GM23338 (cell line): ENCODE data around the gene C2orf68.

Source experiments
- CREB1 ChIP-seq: fragments of 250-450 bp; sonication (Bioruptor Pico); IDR thresholded peaks from 2 replicates; pipeline ENCODE4 v1.5.0; 2020; ENCODE audit warnings: low read depth, mild to moderate bottlenecking, moderate library complexity
- EZH2 ChIP-seq: fragments of 200-600 bp; sonication (generic); IDR thresholded peaks from one replicate; pipeline ENCODE4 v1.8.0; 2017; ENCODE audit warnings: antibody characterized with exemption, mild to moderate bottlenecking, low read depth; ENCODE audit not compliant: unreplicated experiment
- EZH2phosphoT487 ChIP-seq: fragments of 200-600 bp; sonication (generic); IDR thresholded peaks from one replicate; pipeline ENCODE4 v1.8.1; 2018; ENCODE audit warnings: antibody characterized with exemption; ENCODE audit not compliant: unreplicated experiment
- JUNB ChIP-seq: IDR thresholded peaks from one replicate; pipeline ENCODE4 v1.6.1; 2016; ENCODE audit warnings: antibody characterized with exemption; ENCODE audit not compliant: unreplicated experiment
- NANOG ChIP-seq: IDR thresholded peaks from 2 replicates; pipeline ENCODE4 v1.6.1; 2016; ENCODE audit warnings: antibody characterized with exemption, borderline replicate concordance
- POLR2AphosphoS5 ChIP-seq: IDR thresholded peaks from 2 replicates; pipeline ENCODE4 v1.6.1; 2016; ENCODE audit warnings: antibody characterized with exemption, low read depth
- TF ChIP-seq, protein P1 (sequence below), 2 experiments: fragments of 200-600 bp in 1 of 2; sonication (generic) in 1 of 2; conservative IDR thresholded peaks; 2 replicates each; pipeline versions ENCODE4 v1.5.1 to v1.6.1; 2016 to 2017; ENCODE audit warnings: antibody characterized with exemption in 2 of 2, low read depth in 2 of 2, mild to moderate bottlenecking in 2 of 2, moderate library complexity in 1 of 2
- TF ChIP-seq, protein P2 (sequence below): IDR thresholded peaks from one replicate; pipeline ENCODE4 v1.6.1; 2018; ENCODE audit warnings: antibody characterized with exemption; ENCODE audit not compliant: unreplicated experiment
- TF ChIP-seq, protein P3 (sequence below): IDR thresholded peaks from 2 replicates; pipeline ENCODE4 v1.6.1; 2016; ENCODE audit warnings: antibody characterized with exemption

DNA sequence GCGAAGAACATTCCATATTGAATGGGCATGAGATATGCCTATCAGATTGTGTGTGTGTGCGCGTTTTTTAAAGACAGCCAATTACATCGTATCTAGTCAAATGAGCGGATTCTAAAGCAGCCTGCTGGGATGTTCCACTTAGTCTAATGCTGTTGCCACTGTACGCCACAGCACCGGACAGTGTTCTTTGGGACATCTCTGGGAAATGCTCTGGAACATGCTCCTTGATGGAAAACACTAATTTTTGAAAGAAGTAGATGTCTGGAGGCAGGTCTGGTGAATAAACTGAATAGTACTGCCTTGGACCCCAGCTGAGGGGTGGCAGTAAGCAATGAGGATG is 5.8 kb downstream of the C2orf68 start:
- TF ChIP-seq, protein P1, sequence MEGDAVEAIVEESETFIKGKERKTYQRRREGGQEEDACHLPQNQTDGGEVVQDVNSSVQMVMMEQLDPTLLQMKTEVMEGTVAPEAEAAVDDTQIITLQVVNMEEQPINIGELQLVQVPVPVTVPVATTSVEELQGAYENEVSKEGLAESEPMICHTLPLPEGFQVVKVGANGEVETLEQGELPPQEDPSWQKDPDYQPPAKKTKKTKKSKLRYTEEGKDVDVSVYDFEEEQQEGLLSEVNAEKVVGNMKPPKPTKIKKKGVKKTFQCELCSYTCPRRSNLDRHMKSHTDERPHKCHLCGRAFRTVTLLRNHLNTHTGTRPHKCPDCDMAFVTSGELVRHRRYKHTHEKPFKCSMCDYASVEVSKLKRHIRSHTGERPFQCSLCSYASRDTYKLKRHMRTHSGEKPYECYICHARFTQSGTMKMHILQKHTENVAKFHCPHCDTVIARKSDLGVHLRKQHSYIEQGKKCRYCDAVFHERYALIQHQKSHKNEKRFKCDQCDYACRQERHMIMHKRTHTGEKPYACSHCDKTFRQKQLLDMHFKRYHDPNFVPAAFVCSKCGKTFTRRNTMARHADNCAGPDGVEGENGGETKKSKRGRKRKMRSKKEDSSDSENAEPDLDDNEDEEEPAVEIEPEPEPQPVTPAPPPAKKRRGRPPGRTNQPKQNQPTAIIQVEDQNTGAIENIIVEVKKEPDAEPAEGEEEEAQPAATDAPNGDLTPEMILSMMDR (conservative IDR thresholded peaks at IDR 0.05; ENCODE audit: low read depth in 2 of 2): no peak
- TF ChIP-seq, protein P2, sequence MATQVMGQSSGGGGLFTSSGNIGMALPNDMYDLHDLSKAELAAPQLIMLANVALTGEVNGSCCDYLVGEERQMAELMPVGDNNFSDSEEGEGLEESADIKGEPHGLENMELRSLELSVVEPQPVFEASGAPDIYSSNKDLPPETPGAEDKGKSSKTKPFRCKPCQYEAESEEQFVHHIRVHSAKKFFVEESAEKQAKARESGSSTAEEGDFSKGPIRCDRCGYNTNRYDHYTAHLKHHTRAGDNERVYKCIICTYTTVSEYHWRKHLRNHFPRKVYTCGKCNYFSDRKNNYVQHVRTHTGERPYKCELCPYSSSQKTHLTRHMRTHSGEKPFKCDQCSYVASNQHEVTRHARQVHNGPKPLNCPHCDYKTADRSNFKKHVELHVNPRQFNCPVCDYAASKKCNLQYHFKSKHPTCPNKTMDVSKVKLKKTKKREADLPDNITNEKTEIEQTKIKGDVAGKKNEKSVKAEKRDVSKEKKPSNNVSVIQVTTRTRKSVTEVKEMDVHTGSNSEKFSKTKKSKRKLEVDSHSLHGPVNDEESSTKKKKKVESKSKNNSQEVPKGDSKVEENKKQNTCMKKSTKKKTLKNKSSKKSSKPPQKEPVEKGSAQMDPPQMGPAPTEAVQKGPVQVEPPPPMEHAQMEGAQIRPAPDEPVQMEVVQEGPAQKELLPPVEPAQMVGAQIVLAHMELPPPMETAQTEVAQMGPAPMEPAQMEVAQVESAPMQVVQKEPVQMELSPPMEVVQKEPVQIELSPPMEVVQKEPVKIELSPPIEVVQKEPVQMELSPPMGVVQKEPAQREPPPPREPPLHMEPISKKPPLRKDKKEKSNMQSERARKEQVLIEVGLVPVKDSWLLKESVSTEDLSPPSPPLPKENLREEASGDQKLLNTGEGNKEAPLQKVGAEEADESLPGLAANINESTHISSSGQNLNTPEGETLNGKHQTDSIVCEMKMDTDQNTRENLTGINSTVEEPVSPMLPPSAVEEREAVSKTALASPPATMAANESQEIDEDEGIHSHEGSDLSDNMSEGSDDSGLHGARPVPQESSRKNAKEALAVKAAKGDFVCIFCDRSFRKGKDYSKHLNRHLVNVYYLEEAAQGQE: no peak
- TF ChIP-seq CREB1 (CRISPR knock-in tag): no peak
- no peak for TF ChIP-seq POLR2AphosphoS5
- no peak for TF ChIP-seq EZH2
- TF ChIP-seq EZH2phosphoT487: no peak
- no peak for TF ChIP-seq JUNB
- TF ChIP-seq, protein P3, sequence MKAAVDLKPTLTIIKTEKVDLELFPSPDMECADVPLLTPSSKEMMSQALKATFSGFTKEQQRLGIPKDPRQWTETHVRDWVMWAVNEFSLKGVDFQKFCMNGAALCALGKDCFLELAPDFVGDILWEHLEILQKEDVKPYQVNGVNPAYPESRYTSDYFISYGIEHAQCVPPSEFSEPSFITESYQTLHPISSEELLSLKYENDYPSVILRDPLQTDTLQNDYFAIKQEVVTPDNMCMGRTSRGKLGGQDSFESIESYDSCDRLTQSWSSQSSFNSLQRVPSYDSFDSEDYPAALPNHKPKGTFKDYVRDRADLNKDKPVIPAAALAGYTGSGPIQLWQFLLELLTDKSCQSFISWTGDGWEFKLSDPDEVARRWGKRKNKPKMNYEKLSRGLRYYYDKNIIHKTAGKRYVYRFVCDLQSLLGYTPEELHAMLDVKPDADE: no peak
- no peak for TF ChIP-seq NANOG
